K562 (cell line): ENCODE results near the gene MCCC1. TPM values are rescaled to one million over a fixed set of nuclear protein-coding genes. Genes with fewer than 3 reads are reported as not detected.

ENCODE experiments used
- ATF1 ChIP-seq, 2 experiments: fragments of 450-650 bp in 1 of 2; IDR thresholded peaks; 2 replicates each; pipeline ENCODE4 v1.6.1; 2016; ENCODE audit warnings: missing compliant biosample characterization in 1 of 2, missing genetic modification characterization in 1 of 2
- BRCA1 ChIP-seq, 2 experiments: fragments of 450-650 bp in 1 of 2; sonication (generic) in 1 of 2; formaldehyde crosslinking in 1 of 2; IDR thresholded peaks; 2 replicates each; pipeline versions ENCODE4 v1.5.0 to v1.6.1; 2017 to 2020; ENCODE audit warnings: mild to moderate bottlenecking in 1 of 2, missing genetic modification reagents in 1 of 2
- CBFA2T2 ChIP-seq: fragments of 450-650 bp; conservative IDR thresholded peaks from 2 replicates; pipeline ENCODE4 v1.6.1; 2017; ENCODE audit warnings: mild to moderate bottlenecking
- CHD4 ChIP-seq: fragments of 200-600 bp; sonication (generic); IDR thresholded peaks from 3 replicates; pipeline ENCODE4 v1.6.1; 2012; ENCODE audit warnings: low read depth, mild to moderate bottlenecking, mixed read lengths, low read length, inconsistent platforms; ENCODE audit not compliant: insufficient read depth, insufficient replicate concordance, poor library complexity, severe bottlenecking
- COPS2 ChIP-seq: fragments of 450-650 bp; conservative IDR thresholded peaks from 2 replicates; pipeline ENCODE4 v1.6.1; 2016; ENCODE audit warnings: mild to moderate bottlenecking, moderate library complexity
- ELF2 ChIP-seq: fragments of 250-450 bp; sonication (Bioruptor Pico); IDR thresholded peaks from 2 replicates; pipeline ENCODE4 v1.5.0; 2021; ENCODE audit warnings: mild to moderate bottlenecking
- FIP1L1 ChIP-seq: fragments of 200-400 bp; formaldehyde crosslinking; IDR thresholded peaks from 2 replicates; pipeline ENCODE4 v1.6.1; 2018; ENCODE audit warnings: mild to moderate bottlenecking, low read depth, low read length; ENCODE audit not compliant: poor library complexity, severe bottlenecking
- GTF2E2 ChIP-seq: fragments of 200-800 bp; sonication (Bioruptor generic); IDR thresholded peaks from 2 replicates; pipeline ENCODE4 v1.6.1; 2016; ENCODE audit warnings: missing genetic modification characterization, missing compliant biosample characterization
- HCFC1 ChIP-seq: IDR thresholded peaks from 2 replicates; pipeline ENCODE4 v1.6.1; 2012; ENCODE audit warnings: low read depth, low read length, improper control_type of control experiment
- HDAC2 ChIP-seq: fragments of 450-650 bp; IDR thresholded peaks from 2 replicates; pipeline ENCODE4 v1.6.1; 2016; ENCODE audit warnings: mild to moderate bottlenecking
- ILK ChIP-seq: fragments of 450-650 bp; IDR thresholded peaks from 2 replicates; pipeline ENCODE4 v1.6.1; 2016; ENCODE audit warnings: missing genetic modification characterization, low read depth, mild to moderate bottlenecking, missing compliant biosample characterization, moderate library complexity, borderline replicate concordance
- MECOM ChIP-seq: fragments of 250-450 bp; sonication (Bioruptor Pico); IDR thresholded peaks from 2 replicates; pipeline ENCODE4 v1.8.0; 2022; ENCODE audit warnings: inconsistent platforms
- MTA1 ChIP-seq: fragments of 450-650 bp; IDR thresholded peaks from 2 replicates; pipeline ENCODE4 v1.6.1; 2017; ENCODE audit warnings: borderline replicate concordance
- NCOA1 ChIP-seq: fragments of 450-650 bp; IDR thresholded peaks from 2 replicates; pipeline ENCODE4 v1.6.1; 2016; ENCODE audit warnings: low read depth
- RB1 ChIP-seq: fragments of 450-650 bp; IDR thresholded peaks from 2 replicates; pipeline ENCODE4 v1.6.1; 2017; ENCODE audit warnings: low read depth, mild to moderate bottlenecking
- SREBF2 ChIP-seq: sonication (generic); formaldehyde crosslinking; IDR thresholded peaks from 2 replicates; pipeline ENCODE4 v1.4.0; 2020; ENCODE audit warnings: mild to moderate bottlenecking, missing genetic modification reagents
- TEAD4 ChIP-seq, 2 experiments: sonication (generic) in 1 of 2; formaldehyde crosslinking in 1 of 2; IDR thresholded peaks; 2 replicates each; pipeline versions ENCODE4 v1.6.1 to v1.8.0; 2012 to 2022; ENCODE audit warnings: borderline replicate concordance in 1 of 2, inconsistent platforms in 1 of 2, low read length in 1 of 2, mild to moderate bottlenecking in 1 of 2, missing genetic modification reagents in 1 of 2
- YBX1 ChIP-seq: fragments of 450-650 bp; IDR thresholded peaks from 2 replicates; pipeline ENCODE4 v1.7.1; 2016; ENCODE audit warnings: mild to moderate bottlenecking
- ZNF263 ChIP-seq: sonication (generic); formaldehyde crosslinking; IDR thresholded peaks from 2 replicates; pipeline ENCODE4 v1.8.0; 2022; ENCODE audit warnings: mild to moderate bottlenecking, missing genetic modification reagents, borderline replicate concordance
- polyA plus RNA-seq, 8 experiments: library from polyadenylated mRNA; depleted of rRNA in 4 of 8; stranded (reverse) in 5 of 8; unstranded in 3 of 8; fragments of >200 nt; fragmentation: Nextera tagmentation in 2 of 8; fragmentation: Illumina TruSeq in 1 of 8; extraction: Ambion mirVana in 2 of 8; extraction: Trizol in 1 of 8; gene quantifications; 2 replicates each; pipeline versions ENCODE4 v1.2.1 to v1.2.3, GENCODE V29; 2011 to 2014; ENCODE audit warnings: inconsistent platforms in 1 of 8, missing spikeins in 1 of 8
- total RNA-seq, 7 experiments: library from RNA; depleted of rRNA in 6 of 7; stranded (reverse); fragments of >200 nt in 6 of 7; fragmentation: Illumina TruSeq in 2 of 7; extraction: Trizol in 2 of 7; gene quantifications; 2 replicates each; pipeline versions ENCODE4 v1.2.1 to v1.2.3, GENCODE V29; 2011 to 2021; ENCODE audit warnings: low replicate concordance in 1 of 7
- TF ChIP-seq, protein P1 (sequence below): IDR thresholded peaks from 2 replicates; pipeline ENCODE4 v1.6.1; 2011; ENCODE audit warnings: borderline replicate concordance, low read depth, mild to moderate bottlenecking, moderate library complexity, low read length; ENCODE audit not compliant: insufficient read depth, poor library complexity, severe bottlenecking
- TF ChIP-seq, protein P2 (sequence below): sonication (generic); formaldehyde crosslinking; IDR thresholded peaks from 2 replicates; pipeline ENCODE4 v1.8.0; 2022; ENCODE audit warnings: mild to moderate bottlenecking, missing genetic modification reagents
- TF ChIP-seq, protein P3 (sequence below): sonication (generic); formaldehyde crosslinking; IDR thresholded peaks from 2 replicates; pipeline ENCODE4 v1.8.0; 2022; ENCODE audit warnings: mild to moderate bottlenecking, low read depth, missing genetic modification reagents
- TF ChIP-seq, protein P4 (sequence below): sonication (generic); formaldehyde crosslinking; IDR thresholded peaks from 2 replicates; pipeline ENCODE4 v1.9.0; 2022; ENCODE audit warnings: mild to moderate bottlenecking, missing genetic modification reagents

MCCC1 gene
- total and polyA plus RNA-seq, 9 of the 15 experiments (the other 6 are each of a cell fraction or from before 2014, with no cell fraction given) = 13.7 to 26.9 (median 23.0) TPM

DNA sequence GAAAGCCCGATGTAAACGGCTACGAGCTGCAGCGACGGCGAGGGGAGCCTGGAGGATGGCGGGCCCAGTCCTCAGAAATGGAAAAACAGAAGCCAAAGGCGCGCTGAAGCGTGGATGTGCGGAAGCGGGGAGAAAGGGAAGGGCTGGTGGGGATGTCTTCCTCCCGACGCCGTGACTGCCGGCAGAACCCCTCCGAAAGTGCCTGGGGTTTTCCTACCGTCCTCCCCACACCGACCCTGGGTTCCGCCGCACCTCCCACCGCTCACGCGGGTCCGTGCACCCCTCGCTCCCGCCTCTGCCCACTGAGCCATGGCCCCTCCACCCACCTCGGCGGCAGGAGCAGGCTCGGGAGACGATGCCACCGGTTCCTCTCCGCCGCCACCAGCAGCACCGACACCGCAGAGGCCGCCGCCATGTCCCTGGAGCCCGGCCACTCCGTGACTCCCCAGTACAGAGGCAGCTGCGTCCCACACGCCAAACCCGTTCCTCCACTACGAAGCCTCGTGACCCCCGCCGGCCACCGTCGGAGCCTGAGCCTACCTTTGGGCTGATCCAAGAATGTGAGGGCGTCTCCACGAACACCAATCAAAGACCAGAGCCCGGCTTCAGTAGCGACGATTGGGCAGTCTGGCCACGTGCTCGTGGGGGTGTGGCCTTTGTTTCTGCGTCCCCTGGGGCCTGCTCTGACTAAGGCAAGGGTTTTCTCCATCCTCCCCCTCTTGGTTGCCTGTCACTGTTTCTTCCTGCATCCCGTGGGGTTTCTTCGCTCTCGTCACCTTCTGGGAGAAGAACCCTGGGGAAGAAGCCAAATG lies at the start of gene MCCC1 (continued):
- TF ChIP-seq CHD4 = no peak
- no peak for TF ChIP-seq COPS2
- TF ChIP-seq ILK (tag) = no peak
- TF ChIP-seq CBFA2T2 = peak; percentile 61
- TF ChIP-seq TEAD4 (IDR thresholded peaks at IDR 0.05; ENCODE audit: low read length) = peak; percentile 83
- TF ChIP-seq TEAD4 (CRISPR knock-in tag; IDR thresholded peaks at IDR 0.05; ENCODE audit: borderline replicate concordance) = no peak
- TF ChIP-seq, protein P1, sequence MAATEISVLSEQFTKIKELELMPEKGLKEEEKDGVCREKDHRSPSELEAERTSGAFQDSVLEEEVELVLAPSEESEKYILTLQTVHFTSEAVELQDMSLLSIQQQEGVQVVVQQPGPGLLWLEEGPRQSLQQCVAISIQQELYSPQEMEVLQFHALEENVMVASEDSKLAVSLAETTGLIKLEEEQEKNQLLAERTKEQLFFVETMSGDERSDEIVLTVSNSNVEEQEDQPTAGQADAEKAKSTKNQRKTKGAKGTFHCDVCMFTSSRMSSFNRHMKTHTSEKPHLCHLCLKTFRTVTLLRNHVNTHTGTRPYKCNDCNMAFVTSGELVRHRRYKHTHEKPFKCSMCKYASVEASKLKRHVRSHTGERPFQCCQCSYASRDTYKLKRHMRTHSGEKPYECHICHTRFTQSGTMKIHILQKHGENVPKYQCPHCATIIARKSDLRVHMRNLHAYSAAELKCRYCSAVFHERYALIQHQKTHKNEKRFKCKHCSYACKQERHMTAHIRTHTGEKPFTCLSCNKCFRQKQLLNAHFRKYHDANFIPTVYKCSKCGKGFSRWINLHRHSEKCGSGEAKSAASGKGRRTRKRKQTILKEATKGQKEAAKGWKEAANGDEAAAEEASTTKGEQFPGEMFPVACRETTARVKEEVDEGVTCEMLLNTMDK = no peak
- 0 out of 2 replicates have a peak, but pooled peaks have one; percentile 27 for TF ChIP-seq ATF1 (CRISPR knock-in tag; IDR thresholded peaks at IDR 0.05)
- TF ChIP-seq ATF1 (tag; IDR thresholded peaks at IDR 0.05) = peak; percentile 82
- 0 out of 2 replicates have a peak, but pooled peaks have one; percentile 17 for TF ChIP-seq MECOM (CRISPR knock-in tag)
- peak; percentile 78; the same call in 1 of the 2 replicates for TF ChIP-seq ZNF263 (CRISPR knock-in tag)
- no peak for TF ChIP-seq ELF2
- no peak; the same call in 1 of the 2 replicates for TF ChIP-seq HCFC1
- no peak for TF ChIP-seq SREBF2 (CRISPR knock-in tag)
- TF ChIP-seq, protein P2, sequence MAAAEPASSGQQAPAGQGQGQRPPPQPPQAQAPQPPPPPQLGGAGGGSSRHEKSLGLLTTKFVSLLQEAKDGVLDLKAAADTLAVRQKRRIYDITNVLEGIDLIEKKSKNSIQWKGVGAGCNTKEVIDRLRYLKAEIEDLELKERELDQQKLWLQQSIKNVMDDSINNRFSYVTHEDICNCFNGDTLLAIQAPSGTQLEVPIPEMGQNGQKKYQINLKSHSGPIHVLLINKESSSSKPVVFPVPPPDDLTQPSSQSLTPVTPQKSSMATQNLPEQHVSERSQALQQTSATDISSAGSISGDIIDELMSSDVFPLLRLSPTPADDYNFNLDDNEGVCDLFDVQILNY (CRISPR knock-in tag) = peak; percentile 74; the same call in 1 of the 2 replicates
- TF ChIP-seq, protein P3, sequence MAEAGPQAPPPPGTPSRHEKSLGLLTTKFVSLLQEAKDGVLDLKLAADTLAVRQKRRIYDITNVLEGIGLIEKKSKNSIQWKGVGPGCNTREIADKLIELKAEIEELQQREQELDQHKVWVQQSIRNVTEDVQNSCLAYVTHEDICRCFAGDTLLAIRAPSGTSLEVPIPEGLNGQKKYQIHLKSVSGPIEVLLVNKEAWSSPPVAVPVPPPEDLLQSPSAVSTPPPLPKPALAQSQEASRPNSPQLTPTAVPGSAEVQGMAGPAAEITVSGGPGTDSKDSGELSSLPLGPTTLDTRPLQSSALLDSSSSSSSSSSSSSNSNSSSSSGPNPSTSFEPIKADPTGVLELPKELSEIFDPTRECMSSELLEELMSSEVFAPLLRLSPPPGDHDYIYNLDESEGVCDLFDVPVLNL (CRISPR knock-in tag) = peak; percentile 66; the same call in 1 of the 2 replicates
- no peak for TF ChIP-seq YBX1
- peak; percentile 40 for TF ChIP-seq FIP1L1
- TF ChIP-seq HDAC2 = peak; percentile 71; the same call in 1 of the 2 replicates
- peak; percentile 57 for TF ChIP-seq RB1
- TF ChIP-seq GTF2E2 = peak; percentile 85
- no peak for TF ChIP-seq MTA1
- TF ChIP-seq, protein P4, sequence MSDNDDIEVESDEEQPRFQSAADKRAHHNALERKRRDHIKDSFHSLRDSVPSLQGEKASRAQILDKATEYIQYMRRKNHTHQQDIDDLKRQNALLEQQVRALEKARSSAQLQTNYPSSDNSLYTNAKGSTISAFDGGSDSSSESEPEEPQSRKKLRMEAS (CRISPR knock-in tag) = peak; percentile 90
- TF ChIP-seq NCOA1 = peak; percentile 26; the same call in 1 of the 2 replicates
- no peak for TF ChIP-seq BRCA1 (IDR thresholded peaks at IDR 0.05)
- no peak for TF ChIP-seq BRCA1 (CRISPR knock-in tag; IDR thresholded peaks at IDR 0.05)
